Endodermal cell (in vitro differentiated cells): ENCODE measurements around the gene JAKMIP1. TPM values are rescaled to one million over a fixed set of nuclear protein-coding genes. Genes with fewer than 3 reads are reported as not detected.
A peak's percentile ranks its signal among the peaks of the same experiment; 100 is the strongest.

ENCODE experiments used
- DNase-seq: peaks from one replicate; pipeline ENCODE4 v3.0.0-alpha.2; 2017
- H3K27ac ChIP-seq: 2 replicates; pipeline ENCODE4 v1.5.1; 2013; ENCODE audit warnings: mild to moderate bottlenecking, low read depth, low read length, moderate library complexity
- H3K27me3 ChIP-seq: 2 replicates; pipeline ENCODE4 v1.6.1; 2013; ENCODE audit warnings: mild to moderate bottlenecking, low read length, moderate library complexity; ENCODE audit not compliant: insufficient read depth, control insufficient read depth, poor library complexity, severe bottlenecking
- H3K36me3 ChIP-seq: 2 replicates; pipeline ENCODE4 v1.7.0; 2013; ENCODE audit warnings: mild to moderate bottlenecking, low read length, moderate library complexity; ENCODE audit not compliant: control insufficient read depth, insufficient read depth
- H3K4me1 ChIP-seq: one replicate; pipeline ENCODE4 v1.7.0; 2013; ENCODE audit warnings: low read length; ENCODE audit not compliant: control insufficient read depth, insufficient read depth
- H3K4me3 ChIP-seq: 2 replicates; pipeline ENCODE4 v1.5.1; 2013; ENCODE audit warnings: mild to moderate bottlenecking, low read length, moderate library complexity
- H3K9ac ChIP-seq: 2 replicates; pipeline ENCODE4 v1.6.1; 2013; ENCODE audit warnings: mild to moderate bottlenecking, low read length, moderate library complexity; ENCODE audit not compliant: poor library complexity, severe bottlenecking; ENCODE audit errors: extremely low read depth
- H3K9me3 ChIP-seq: 2 replicates; pipeline ENCODE4 v1.6.1; 2013; ENCODE audit warnings: mild to moderate bottlenecking, low read length, moderate library complexity; ENCODE audit not compliant: control insufficient read depth
- H3K27ac Mint-ChIP-seq: 2 replicates; pipeline ENCODE4 v1.8.0; 2020; ENCODE audit warnings: mixed read lengths
- H3K27me3 Mint-ChIP-seq: 2 replicates; pipeline ENCODE4 v1.8.0; 2021; ENCODE audit warnings: mild to moderate bottlenecking, mixed read lengths; ENCODE audit not compliant: insufficient read depth
- H3K36me3 Mint-ChIP-seq: 2 replicates; pipeline ENCODE4 v1.8.0; 2020; ENCODE audit warnings: low read depth, mixed read lengths
- H3K4me1 Mint-ChIP-seq: 2 replicates; pipeline ENCODE4 v1.8.0; 2020; ENCODE audit warnings: mixed read lengths
- H3K4me3 Mint-ChIP-seq: 2 replicates; pipeline ENCODE4 v1.8.0; 2020; ENCODE audit warnings: mild to moderate bottlenecking, moderate library complexity, mixed read lengths
- H3K9me3 Mint-ChIP-seq: 2 replicates; pipeline ENCODE4 v1.8.0; 2020; ENCODE audit warnings: mild to moderate bottlenecking, mixed read lengths
- CTCF ChIP-seq: fragments of 200-600 bp; sonication (generic); conservative IDR thresholded peaks from 2 replicates; pipeline ENCODE4 v1.5.0; 2021; ENCODE audit warnings: antibody characterized with exemption, mild to moderate bottlenecking
- WGBS, 2 experiments: methylation state at CpG; one replicate each; pipeline versions ENCODE4 v1.1.5 to v1.1.7; 2013; ENCODE audit warnings: missing lambda C conversion rate in 2 of 2, mixed read lengths in 1 of 2; ENCODE audit not compliant: insufficient coverage in 1 of 2, insufficient read length in 1 of 2; 5-methylcytosine and 5-hydroxymethylcytosine counted together
- total RNA-seq, 2 donors: library from RNA; stranded (reverse); fragmentation: NEBNext Ultra II Directional in 1 of 2; extraction: Animal tissue kit (Norgen Biotek cat#: 25700) in 1 of 2; gene quantifications; 2 replicates in 1 of 2; 3 replicates in 1 of 2; pipeline ENCODE4 v1.2.1, GENCODE V29; 2021

The JAKMIP1 gene
- total RNA-seq, 2 donors from 2014 or later: 10.4 to 11.2 TPM

- no peak for TF ChIP-seq CTCF
- no peak overlapping the region for H3K27ac ChIP-seq
- H3K27me3 ChIP-seq: no peaks in the 10 kb centered on the region
- Mint-ChIP-seq H3K27me3 (no peaks in the 10 kb centered on the region), H3K36me3 (peaks cover 15% of the 10 kb centered on the region), H3K9me3 (no peaks in the 10 kb centered on the region), H3K27ac (no peak overlapping the region), H3K4me3 (no peak overlapping the region), H3K4me1 (no peaks in the 10 kb centered on the region)
- no peak overlapping the region for H3K9ac ChIP-seq
- DNase-seq: no peak
- no peak overlapping the region for H3K4me3 ChIP-seq
- H3K36me3 ChIP-seq: peaks cover 7% of the 10 kb centered on the region
- H3K9me3 ChIP-seq: no peaks in the 10 kb centered on the region
- no peaks in the 10 kb centered on the region for H3K4me1 ChIP-seq
- 85 to 88% methylated on average over 8 of the region's 8 CpGs for WGBS, 2 experiments
Observed at GRCh38 chr4:6095023-6095752, 105.2 kb downstream of the JAKMIP1 start.

GRCh38 chr4:6093671-6094070 lies 106.7 kb downstream of the JAKMIP1 start:
- DNase-seq: no peak
- Mint-ChIP-seq H3K36me3 (peaks cover 5% of the 10 kb centered on the region), H3K4me3 (no peak overlapping the region), H3K27ac (no peak overlapping the region), H3K9me3 (no peaks in the 10 kb centered on the region), H3K4me1 (no peaks in the 10 kb centered on the region), H3K27me3 (no peaks in the 10 kb centered on the region)
- no peaks in the 10 kb centered on the region for H3K27me3 ChIP-seq
- 91 to 93% methylated on average over 6 of the region's 6 CpGs for WGBS, 2 experiments
- TF ChIP-seq CTCF: no peak
- no peaks in the 10 kb centered on the region for H3K9me3 ChIP-seq
- H3K9ac ChIP-seq: no peak overlapping the region
- H3K36me3 ChIP-seq: no peaks in the 10 kb centered on the region
- no peaks in the 10 kb centered on the region for H3K4me1 ChIP-seq
- no peak overlapping the region for H3K4me3 ChIP-seq
- H3K27ac ChIP-seq: no peak overlapping the region

GRCh38 chr4:6092971-6093370 lies 107.4 kb downstream of the JAKMIP1 start:
- H3K9me3 ChIP-seq: no peaks in the 10 kb centered on the region
- H3K4me1 ChIP-seq: no peaks in the 10 kb centered on the region
- H3K4me3 ChIP-seq: no peak overlapping the region
- H3K27ac ChIP-seq: no peak overlapping the region
- no peaks in the 10 kb centered on the region for H3K4me1 Mint-ChIP-seq
- H3K27ac Mint-ChIP-seq: no peak overlapping the region
- no peaks in the 10 kb centered on the region for H3K27me3 ChIP-seq
- DNase-seq: peak; percentile 18
- no peaks in the 10 kb centered on the region for H3K9me3 Mint-ChIP-seq
- H3K36me3 ChIP-seq: no peaks in the 10 kb centered on the region
- H3K4me3 Mint-ChIP-seq: no peak overlapping the region
- H3K9ac ChIP-seq: no peak overlapping the region
- 83 to 84% methylated on average over 3 of the region's 3 CpGs for WGBS, 2 experiments
- peaks cover 5% of the 10 kb centered on the region for H3K36me3 Mint-ChIP-seq
- H3K27me3 Mint-ChIP-seq: peaks cover 2% of the 10 kb centered on the region
- no peak for TF ChIP-seq CTCF
